NCI-H1048 (cell line): ENCODE data around the gene SLC16A6.
"Not testable (repeated sequence)": the region's sequence is repeated elsewhere in the genome, so short reads cannot be mapped to it uniquely, and the experiment has no call there.

Source experiments
- DNase-seq: peaks from one replicate; lab custom pipeline; 2025; lab: John Stamatoyannopoulos, UW

SLC16A6 gene

DNA sequence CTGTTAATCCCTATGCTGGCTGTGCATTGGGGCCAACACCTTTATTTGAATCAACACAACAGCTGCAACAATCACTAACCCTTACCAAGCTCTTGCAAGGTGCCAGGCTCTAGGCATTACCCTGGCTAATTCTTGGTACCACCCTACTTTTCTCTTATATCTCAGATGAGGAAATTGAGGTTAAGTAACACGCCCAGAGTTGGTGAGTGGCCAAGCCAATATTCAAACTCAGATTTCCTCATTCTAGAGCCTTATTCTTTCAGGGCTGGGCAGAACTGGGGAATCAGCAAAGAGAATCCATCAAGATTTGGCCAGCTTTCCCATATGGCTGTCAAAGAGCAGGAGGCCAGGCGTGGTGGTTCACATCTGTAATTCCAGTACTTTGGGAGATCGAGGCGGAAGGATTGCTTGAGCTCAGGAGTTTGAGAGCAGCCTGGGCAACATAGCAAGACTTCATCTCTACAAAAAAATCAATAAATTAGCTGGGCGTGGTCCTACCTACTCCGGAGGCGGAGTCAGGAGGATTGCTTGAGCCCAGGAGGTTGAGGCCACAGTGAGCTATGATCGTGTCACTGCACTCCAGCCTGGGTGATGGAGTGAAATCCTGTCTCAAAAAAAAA lies 24.1 kb upstream of the SLC16A6 start:
- no peak for DNase-seq

DNA sequence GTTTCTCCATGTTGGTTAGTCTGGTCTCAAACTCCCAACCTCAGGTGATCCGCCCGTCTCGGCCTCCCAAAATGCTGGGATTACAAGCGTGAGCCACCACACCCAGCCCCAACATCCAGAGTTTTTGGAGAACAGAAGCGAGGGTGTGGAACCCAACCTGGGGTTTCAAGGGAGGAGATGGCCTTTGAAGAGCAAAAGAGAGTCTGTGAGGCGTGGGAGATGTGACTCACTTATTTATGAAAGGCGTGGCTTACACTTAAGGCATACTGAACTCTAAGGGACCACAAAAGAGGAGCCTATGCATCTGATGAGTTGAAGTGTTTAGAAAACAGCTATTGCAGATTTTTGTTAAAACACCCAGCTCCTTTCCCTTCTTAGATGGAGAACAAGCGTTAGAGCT lies 19.2 kb upstream of the SLC16A6 start:
- DNase-seq: no peak

DNA sequence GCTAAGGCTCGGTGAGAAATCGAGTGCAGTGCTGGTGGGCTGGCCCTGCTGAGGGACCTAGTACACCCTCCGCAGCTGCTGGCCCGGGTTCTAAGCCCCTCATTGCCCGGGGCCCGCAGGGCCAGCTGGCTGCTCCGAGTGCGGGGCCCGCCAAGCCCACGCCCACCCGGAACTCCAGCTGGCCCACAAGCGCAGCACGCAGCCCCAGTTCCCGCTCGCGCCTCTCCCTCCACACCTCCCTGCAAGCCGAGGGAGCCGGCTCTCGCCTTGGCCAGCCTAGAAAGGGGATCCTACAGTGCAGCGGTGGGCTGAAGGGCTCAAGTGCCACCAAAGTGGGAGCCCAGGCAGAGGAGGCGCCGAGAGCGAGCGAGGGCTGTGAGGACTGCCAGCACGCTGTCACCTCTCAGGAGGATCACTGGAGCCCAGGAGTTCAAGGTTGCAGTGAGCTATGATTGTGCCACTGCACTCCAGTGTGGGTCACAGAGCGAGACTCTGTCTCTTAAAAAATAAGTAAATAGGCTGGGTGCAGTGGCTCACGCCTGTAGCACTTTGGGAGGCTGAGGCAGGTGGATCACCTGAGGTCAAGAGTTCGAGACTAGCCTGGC lies 18.2 kb upstream of the SLC16A6 start:
- not testable (repeated sequence) for DNase-seq

DNA sequence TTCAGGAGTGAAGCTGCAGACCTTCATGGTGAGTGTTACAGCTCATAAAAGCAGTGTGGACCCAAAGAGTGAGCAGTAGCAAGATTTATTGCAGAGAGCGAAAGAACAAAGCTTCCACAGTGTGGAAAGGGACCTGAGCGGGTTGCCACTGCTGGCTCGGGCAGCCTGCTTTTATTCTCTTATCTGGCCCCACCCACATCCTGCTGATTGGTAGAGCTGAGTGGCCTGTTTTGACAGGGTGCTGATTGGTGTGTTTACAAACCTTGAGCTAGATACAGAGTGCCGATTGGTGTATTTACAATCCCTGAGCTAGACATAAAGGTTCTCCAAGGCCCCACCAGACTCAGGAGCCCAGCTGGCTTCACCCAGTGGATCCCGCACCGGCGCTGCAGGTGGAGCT lies 17.6 kb upstream of the SLC16A6 start:
- DNase-seq: not testable (repeated sequence)

DNA sequence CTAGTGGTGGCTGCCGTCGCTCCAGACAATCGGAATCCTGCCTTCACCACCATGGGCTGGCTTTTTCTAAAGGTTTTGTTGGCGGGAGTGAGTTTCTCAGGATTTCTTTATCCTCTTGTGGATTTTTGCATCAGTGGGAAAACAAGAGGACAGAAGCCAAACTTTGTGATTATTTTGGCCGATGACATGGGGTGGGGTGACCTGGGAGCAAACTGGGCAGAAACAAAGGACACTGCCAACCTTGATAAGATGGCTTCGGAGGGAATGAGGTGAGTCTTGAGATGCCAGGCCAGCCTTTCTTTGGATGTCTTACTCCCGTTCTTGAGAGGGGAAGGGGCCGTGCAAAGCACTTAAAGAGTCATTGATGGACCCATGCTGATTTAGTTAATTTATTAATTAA lies 16.5 kb upstream of the SLC16A6 start:
- DNase-seq: no peak

DNA sequence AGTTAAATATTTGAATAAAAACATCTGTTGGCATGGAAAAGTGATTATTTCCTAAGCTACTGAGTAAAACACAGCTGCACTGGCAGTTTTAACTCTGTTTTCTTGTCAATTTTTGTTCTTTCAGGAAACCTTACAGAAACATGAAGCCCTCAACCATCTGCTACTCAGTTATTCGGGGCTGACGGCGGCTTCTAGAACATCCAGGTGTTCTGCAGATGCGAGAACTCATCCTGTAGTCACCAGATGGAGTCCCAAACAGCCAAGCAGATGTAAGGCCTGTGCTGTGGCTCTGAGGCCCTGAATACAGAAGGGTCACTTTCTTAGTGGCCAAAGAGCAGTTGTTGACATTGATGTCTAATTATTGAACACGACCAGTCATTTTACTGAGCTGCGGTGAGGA lies 15.9 kb upstream of the SLC16A6 start:
- no peak for DNase-seq

DNA sequence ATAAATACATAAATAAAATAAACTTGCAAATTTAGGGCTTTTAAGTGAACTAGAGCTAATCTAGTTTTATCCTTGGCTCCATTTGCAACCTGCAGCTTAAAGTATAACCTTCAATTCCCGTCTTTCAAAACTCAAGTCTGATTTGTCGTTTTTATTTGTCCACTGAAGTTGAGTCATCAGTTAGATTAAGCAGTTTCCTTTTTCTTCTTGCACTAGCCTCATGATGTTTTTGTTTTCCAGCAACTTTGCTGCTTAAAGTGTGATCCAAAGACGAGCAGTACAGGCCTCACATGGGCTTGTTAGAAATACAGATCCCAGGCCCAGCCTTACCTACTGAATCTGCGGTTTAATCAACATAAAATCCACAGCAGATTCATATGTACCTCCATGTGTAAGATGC lies 14.2 kb upstream of the SLC16A6 start:
- DNase-seq: no peak

DNA sequence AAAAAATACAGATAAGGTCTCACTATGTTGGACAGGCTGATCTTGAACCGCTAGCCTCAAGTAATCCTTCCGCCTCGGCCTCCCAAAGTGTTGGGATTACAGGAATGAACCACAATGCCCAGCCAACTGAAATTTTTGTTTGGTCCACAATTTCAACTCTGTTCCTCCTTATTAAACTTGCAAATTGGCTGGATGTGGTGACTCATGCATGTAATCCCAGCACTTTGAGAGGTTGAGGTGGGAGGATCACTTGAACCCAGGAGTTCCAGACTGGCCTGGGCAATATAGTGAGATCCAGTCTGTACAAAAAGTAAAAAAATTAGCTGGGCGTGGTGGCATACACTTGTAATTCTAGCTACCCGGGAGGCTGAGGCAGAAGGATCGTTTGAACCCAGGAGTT lies 13.8 kb upstream of the SLC16A6 start:
- no peak for DNase-seq

DNA sequence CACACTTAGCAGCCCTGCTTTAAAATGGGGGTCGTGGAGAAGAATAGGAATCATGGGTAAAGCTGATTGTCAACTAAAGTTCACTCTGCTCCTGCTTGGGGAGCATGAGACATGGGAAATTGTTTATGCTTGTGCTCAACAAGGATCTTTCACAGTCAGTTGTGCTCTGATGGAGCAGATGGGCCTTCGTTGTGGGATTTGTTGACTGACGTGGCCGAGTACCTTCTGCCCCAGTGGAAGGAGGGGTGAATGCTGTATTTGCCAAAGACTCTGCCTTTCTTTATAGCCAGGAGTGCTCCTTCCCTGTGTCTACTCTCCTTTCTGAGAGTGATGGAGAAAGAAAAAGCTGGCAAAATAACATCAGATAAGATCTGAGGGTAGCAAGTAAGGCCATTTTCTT lies 11.7 kb upstream of the SLC16A6 start:
- no peak for DNase-seq

DNA sequence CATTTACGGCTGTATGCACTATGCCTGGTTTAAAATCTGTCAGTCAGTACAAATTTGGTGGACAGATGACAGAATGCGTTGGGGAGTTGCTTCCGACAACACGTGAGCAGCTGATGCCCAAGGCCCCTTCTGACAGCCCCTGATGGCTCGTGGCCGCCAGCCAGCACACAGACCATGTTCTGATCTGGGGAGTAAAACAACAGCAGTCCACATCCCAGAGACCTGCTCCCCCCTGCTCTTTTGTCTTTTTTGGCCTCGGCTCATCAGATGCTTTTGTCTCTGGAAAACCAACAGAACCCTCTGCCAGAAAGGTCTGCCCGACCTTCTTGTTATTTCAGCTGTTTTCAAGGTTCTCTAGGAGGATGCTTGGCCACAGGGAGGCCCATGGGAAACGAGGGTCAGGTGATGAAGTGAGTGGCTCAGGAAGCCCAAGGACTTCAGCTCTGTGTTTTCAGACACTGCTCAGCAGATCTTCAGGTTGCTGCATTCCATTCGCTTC lies 11.2 kb upstream of the SLC16A6 start:
- no peak for DNase-seq

DNA sequence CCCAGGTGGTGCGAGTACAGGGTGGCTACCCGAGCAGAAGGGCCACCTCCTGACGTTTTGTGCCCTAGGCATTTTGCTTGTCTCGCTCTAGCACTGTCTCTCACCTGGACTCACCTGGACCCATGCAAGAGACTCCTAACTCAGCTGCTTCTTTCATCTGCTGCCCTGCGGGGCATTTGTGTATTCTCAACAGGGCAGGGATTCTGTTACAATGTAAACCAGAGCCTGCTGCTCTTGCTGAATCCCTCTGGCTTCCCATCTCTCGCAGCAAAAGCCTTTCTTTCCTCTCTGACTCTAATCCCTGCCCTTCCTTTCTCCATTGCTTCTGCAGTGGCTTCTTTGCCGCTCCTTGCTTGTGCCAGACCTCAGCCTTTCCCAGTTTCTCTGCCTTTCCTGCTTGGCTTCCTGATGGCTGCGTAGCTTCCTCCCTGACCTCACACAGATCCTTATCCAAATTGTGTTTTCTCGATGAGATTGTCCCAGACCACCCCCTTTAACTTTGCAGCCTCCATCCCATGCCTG lies 10.6 kb upstream of the SLC16A6 start:
- no peak for DNase-seq

DNA sequence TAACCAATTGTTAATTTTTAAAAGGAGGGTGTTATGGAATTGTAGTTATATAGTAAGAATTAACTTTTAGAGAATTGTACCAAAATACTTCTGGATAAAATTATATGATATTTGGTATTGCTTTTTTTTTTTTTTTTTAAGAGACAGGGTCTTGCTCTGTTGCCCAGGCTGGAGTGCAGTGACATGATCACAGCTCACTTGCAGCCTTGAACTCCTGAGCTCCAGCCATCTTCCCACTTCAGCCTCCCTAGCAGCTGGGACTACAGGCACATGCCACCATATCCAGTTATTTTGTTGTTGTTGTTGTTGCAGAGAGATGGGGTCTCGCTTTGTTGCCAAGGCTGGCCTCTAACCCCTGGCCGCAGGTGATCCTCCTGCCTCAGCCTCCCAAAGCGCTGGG lies 8.9 kb upstream of the SLC16A6 start:
- DNase-seq: no peak

DNA sequence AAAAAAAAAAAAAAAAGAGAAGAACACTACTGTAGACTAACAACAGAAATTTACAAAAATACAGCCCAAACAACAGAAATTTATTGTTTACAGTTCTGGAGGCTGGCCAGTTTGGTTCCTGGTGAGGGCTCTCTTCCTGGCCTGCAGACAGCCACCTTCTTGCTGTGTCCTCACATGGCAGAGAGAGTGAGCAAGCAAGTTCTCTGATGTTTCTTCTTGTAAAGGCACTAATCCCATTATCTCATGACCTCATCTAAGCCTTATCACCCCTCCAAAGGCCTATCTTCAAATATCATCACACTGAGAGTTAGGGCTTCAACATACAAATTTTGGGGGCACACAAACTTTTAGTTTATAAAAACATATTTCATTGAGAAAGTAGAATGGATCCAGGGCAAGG lies 7.7 kb upstream of the SLC16A6 start:
- no peak for DNase-seq

DNA sequence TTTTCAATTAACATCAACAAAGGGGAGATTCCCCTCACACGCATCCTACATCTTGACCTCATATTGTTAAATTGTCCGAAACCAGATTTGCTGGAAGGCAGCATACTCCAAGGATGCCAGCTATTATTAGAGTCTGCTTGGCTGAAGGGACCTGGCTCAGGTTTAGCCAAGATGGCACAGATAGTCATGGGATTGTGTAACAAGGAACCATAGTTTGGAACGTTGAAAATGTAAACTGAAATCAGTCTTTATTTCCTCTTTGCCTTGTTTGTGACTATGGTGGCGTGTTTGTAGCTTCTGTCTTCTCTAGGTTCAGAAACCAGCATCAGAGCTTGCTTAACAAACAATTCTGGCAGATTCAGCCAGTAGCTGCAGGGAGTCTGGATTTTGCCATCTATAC lies 6.3 kb upstream of the SLC16A6 start:
- no peak for DNase-seq

DNA sequence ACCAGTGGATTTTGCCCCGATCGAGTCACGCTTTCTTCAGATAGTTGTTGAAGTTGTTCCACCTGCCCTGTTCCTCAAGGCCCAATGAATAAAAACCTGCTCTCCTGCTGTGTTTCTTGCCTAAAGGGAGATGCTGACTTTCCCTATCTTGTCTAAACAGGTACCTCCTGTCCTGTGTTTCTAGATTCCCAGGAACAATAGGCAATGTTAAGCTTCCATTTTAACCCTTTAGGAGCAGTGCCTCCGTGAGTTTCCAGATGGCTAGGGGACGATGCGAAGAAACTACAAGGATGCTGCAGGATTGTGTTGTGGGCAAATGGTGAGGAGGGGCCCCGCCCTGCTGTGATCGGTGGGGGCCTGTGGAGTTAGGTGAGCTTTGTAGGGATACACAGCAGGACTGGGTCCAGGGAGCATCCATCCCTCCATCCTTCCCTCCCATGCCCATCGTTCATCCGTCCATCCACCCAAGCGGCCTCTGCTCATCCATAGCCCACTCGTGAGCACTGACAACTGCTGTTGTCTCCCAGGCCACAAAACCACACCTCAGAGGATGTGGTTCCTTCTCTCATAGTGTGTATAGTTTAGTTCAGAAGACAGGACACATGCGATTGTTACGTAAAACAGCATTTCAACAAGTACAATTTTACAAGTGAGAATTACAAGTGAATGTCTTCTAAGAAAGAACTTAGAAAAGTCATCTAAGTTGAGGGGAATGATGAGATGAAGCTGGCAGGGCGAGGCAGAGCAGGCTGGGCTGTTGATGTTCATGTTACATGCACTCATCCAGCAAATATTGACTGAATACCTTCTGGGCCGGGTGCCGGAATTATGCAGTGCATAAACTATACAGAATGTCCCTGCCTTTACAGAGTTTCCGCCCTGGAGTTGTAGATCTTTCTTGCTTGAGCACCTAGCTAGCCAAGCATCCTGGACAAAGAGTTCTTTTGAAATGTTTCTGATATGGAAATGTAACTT lies 5.6 kb upstream of the SLC16A6 start:
- DNase-seq: no peak

DNA sequence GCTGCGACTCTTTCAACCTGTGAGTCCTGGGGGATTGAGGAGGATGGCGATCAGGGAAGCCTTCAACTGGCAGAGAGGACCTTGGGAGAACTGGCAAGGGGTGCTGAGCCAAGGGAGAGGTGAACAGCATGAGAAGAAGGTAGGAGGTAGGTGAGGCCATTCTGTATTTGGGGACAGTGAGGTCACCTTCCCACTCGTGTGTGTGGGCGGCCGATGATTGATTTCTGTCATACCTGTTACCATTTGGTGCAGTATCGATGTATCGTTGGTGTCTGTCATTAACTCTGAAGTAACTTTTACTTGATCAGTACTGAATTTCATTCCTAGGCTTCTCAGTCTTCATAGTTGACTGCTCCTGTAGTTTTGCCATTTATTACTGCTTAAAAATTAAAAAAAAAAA lies 4.2 kb upstream of the SLC16A6 start:
- no peak for DNase-seq

DNA sequence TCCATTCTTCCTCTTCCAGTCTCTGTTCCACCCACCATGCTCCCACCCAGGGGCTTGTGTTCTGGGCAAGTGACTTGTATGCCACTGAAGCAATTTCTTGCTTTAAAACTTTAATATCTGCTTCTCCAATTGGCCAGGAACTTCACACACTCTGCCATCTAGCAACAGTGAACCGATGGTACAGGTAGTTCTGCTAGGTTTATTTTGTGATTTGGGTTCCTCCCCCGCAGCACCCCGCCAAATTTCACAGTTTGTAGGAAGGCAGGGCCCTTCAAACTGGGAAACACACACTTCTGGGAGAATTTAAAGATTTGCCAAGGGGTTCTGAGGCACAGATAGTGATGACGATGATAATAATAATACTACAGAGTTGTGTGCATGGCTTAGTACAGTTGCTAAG lies 3.7 kb upstream of the SLC16A6 start:
- DNase-seq: no peak

DNA sequence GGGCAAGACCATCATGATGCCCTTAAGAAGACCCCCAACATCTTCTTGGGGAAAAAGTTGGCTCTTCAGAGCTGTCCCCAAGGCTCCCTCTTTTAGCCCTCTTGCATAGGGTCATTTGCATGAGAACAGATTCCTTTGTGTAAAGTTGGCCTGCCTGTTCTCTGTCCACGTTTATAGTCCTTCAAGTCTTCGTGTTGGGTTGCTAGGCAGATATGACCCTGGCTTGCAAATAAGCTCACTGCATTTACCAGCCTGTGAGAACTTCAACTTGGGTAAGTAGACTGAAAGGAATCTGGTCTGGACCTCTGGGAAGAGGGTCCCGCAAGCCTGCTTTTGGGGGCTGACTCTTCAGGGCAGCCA lies 3.2 kb upstream of the SLC16A6 start:
- DNase-seq: no peak

DNA sequence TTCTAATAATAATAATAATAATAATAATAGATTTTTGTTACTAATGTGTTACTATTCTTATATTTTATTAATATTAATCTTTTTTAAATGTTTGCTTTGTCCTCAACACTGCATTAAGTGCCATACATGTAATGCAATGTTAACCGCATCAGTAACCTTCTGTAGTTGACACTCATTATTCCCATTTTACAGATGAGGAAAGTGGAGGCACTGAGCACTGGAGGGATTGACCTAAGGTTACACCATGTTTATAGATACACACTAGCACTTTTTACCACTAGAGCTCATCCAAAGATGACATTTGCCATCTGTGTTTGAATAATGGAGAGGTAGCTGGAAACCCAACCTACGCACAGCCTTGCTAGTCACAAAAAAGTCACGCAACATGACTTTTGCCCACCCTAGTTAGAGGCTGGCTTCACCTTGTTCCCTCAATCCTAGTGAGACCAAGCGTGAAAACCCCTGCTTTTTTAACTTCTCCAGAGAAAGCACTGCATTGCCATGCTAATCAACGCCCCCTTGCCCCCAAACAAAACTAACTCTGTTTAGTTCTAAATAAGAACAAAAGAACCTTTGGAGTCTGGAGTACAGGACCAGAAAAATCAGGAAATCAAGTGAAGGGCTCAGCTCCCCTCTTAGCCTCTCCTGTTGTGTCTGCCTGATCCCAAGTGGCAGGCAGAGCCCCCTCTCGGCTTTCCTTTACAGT lies 2.7 kb upstream of the SLC16A6 start:
- no peak for DNase-seq

DNA sequence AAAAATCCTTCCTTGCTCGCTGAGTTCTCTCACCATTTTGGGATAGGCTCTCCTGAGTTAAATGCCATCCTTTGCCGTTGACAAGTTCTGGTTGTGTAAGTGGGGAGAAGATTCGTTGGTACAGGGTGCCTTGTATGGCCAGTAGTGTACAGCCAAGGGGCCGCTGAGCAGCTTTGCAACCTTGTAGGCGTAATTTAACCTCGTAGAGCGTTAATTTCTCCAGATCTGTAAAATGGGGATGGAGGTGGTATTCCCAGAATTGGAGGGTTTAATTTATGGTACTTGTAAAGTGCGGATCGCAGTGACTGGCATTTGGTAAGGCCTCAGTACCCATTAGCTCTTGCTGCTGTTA lies 1.7 kb upstream of the SLC16A6 start:
- DNase-seq: no peak

DNA sequence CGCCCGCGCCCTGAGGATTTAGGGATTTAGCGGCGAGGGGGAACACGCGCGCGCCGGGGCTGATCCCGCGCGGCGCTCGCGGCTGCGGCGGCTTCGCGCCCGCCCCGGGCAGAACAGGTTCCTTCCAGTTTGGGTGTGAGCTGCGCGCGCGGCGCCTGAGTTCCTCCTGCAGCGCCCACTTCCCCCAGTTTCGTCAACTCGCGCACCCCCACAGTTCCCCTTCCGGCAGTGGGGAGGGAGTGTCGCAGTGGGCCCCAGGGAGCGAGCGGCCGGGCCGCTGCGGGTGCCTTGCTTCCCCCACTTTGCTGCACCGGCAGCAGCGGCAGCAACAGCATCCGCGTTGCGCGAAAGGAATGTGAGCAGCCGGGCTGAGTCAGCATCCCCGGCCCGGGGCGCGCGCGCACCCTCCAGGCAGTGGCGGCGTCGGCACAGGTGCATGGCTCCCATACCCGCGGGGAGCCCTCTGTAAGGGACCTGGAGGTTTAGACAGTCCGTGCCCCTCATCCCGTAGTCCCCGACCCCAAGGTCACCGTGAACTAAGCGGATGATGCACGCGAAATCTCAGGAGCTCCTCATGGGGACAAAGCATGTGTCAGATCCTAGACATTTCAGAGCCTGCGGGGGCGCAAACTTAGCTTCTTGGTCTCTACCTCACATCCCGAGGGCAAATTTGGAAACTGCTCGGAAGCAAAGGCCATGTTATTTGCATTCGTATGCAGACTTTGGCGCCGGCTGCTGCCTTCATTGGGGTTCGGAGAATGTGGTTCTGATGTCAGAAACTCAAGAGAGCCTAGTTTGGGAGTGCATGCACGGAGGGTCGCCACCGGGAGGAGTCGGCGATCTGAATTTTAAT lies 1.1 kb upstream of the SLC16A6 start:
- no peak for DNase-seq
